ENCODE data around the gene EPX. TPM values are rescaled to one million over a fixed set of nuclear protein-coding genes. Genes with fewer than 3 reads are reported as not detected.

The EPX gene
- total RNA-seq, 6 experiments from 2014 or later = not detected

DNA sequence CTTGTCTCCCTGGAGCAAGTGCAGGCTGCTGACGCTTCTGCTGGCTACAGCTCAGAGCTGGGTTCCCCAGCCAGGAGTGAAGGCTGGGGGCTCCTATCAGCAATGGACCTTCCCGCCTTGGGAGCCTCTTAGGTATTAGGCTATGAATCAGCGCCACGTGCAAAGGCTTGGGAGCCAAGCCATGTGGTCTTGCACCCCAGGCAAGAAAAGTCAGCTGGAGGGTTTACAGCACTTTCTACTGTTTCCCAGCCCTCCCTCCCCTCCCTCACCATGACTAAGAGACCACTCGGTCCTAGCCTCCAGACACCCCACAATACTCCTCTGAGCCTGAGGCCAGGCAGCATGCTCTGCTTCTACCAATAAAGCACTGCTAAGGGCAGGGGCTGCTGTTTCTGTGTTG, 12.3 kb downstream of the EPX start:
- Mint-ChIP-seq H3K9me3 (no peaks in the 10 kb centered on the region), H3K36me3 (ENCODE audit: low read depth) (no peaks in the 10 kb centered on the region), H3K27me3 (ENCODE audit: insufficient read depth) (peaks cover 20% of the 10 kb centered on the region), H3K27ac (no peak overlapping the region), H3K4me1 (ENCODE audit: low read depth) (no peaks in the 10 kb centered on the region), H3K4me3 (no peak overlapping the region)
- TF ChIP-seq, protein P1, sequence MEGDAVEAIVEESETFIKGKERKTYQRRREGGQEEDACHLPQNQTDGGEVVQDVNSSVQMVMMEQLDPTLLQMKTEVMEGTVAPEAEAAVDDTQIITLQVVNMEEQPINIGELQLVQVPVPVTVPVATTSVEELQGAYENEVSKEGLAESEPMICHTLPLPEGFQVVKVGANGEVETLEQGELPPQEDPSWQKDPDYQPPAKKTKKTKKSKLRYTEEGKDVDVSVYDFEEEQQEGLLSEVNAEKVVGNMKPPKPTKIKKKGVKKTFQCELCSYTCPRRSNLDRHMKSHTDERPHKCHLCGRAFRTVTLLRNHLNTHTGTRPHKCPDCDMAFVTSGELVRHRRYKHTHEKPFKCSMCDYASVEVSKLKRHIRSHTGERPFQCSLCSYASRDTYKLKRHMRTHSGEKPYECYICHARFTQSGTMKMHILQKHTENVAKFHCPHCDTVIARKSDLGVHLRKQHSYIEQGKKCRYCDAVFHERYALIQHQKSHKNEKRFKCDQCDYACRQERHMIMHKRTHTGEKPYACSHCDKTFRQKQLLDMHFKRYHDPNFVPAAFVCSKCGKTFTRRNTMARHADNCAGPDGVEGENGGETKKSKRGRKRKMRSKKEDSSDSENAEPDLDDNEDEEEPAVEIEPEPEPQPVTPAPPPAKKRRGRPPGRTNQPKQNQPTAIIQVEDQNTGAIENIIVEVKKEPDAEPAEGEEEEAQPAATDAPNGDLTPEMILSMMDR (IDR thresholded peaks at IDR 0.05) = no peak
- DNase-seq = no peak

DNA sequence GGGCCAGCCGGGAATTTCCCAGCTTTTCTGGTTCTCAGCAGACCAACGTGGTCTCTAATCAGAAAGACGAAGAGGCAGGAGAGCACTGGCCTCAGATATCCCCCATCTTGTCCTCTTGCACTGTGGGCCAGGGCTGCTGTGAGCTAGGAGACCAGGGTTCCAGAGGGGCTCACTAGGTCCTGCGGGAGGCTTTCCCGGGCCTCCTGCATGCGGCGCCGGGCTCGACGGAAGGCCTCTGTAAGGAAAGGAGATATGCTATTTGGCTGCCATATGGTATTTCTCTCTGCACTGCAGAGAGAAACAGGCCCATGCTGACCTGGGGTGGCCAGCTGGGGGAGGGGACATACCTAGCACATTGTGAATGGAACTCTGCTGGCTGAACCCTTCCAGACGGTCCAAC, 13.4 kb downstream of the EPX start:
- Mint-ChIP-seq H3K27me3 (ENCODE audit: insufficient read depth) (peaks cover 11% of the 10 kb centered on the region), H3K4me3 (no peak overlapping the region), H3K9me3 (no peaks in the 10 kb centered on the region), H3K4me1 (ENCODE audit: low read depth) (no peaks in the 10 kb centered on the region), H3K36me3 (ENCODE audit: low read depth) (no peaks in the 10 kb centered on the region), H3K27ac (no peak overlapping the region)
- DNase-seq = no peak
- TF ChIP-seq, protein P1 (IDR thresholded peaks at IDR 0.05) = no peak

DNA sequence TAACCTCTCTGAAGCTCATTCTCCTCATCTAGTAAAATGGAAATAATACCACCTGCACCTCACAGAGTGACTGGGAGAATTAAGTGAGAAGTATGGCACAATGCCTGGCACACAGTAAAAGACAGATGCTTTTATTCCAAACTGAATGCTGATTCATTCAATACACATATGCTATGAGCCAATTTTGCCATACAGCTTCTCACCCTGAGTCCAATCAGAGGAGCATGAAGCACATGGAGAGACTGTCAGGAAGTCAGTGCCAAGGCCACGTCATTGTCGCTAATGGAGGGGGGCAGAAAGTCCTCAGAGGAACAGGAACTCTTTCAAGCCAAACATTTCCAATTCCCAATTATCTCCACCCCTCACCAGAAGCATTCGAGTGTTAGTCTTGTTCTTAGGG, 14.9 kb downstream of the EPX start:
- Mint-ChIP-seq H3K36me3 (ENCODE audit: low read depth) (no peaks in the 10 kb centered on the region), H3K27me3 (ENCODE audit: insufficient read depth) (peaks cover 8% of the 10 kb centered on the region), H3K9me3 (no peaks in the 10 kb centered on the region), H3K4me1 (ENCODE audit: low read depth) (no peaks in the 10 kb centered on the region), H3K4me3 (no peak overlapping the region), H3K27ac (no peak overlapping the region)
- DNase-seq = no peak
- TF ChIP-seq, protein P1 (IDR thresholded peaks at IDR 0.05) = no peak

DNA sequence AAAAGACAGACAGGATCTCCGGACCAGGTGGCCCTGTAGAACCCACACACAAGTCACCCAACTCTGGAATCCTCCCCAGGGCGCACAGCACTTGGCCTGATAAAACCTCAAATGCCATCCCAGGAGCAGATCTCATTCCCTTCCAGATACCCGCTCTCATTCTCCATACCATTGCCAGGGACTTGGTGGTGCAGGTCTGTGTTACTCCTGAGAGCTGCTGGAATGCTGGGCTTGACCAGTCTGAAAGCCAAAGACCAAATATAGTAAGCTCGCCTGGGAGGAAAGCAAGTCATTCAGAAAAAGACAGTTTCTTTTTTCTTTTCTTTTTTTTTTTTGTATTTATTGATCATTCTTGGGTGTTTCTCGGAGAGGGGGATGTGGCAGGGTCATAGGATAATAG, 15.8 kb downstream of the EPX start:
- Mint-ChIP-seq H3K27me3 (ENCODE audit: insufficient read depth) (peaks cover 3% of the 10 kb centered on the region), H3K27ac (no peak overlapping the region), H3K9me3 (no peaks in the 10 kb centered on the region), H3K4me1 (ENCODE audit: low read depth) (no peaks in the 10 kb centered on the region), H3K4me3 (no peak overlapping the region), H3K36me3 (ENCODE audit: low read depth) (no peaks in the 10 kb centered on the region)
- TF ChIP-seq, protein P1 (IDR thresholded peaks at IDR 0.05) = no peak
- no peak for DNase-seq

DNA sequence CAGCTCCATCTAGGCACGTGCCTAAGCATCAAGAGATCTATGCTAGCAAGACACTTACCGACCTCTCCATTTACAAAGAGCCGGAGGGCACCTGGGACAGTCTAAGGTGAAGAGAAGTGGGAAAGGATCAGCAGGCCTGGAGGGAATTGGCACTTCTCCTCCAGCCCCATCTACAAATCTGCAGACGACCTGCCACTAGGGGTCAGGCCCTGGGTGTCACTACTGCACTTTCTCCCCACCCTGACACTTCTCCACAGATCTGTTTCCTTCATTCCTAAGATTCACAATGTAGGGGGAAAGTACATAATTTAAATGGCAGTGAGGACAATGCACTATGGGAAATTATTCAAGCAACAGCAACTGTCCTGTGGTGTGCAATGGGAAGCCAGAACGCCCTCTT, 18.4 kb downstream of the EPX start:
- Mint-ChIP-seq H3K9me3 (no peaks in the 10 kb centered on the region), H3K4me1 (ENCODE audit: low read depth) (no peaks in the 10 kb centered on the region), H3K36me3 (ENCODE audit: low read depth) (no peaks in the 10 kb centered on the region), H3K27me3 (ENCODE audit: insufficient read depth) (no peaks in the 10 kb centered on the region; the same call in 1 of the 2 replicates), H3K27ac (no peak overlapping the region), H3K4me3 (no peak overlapping the region)
- DNase-seq = no peak
- TF ChIP-seq, protein P1 (IDR thresholded peaks at IDR 0.05) = peak; percentile 61

DNA sequence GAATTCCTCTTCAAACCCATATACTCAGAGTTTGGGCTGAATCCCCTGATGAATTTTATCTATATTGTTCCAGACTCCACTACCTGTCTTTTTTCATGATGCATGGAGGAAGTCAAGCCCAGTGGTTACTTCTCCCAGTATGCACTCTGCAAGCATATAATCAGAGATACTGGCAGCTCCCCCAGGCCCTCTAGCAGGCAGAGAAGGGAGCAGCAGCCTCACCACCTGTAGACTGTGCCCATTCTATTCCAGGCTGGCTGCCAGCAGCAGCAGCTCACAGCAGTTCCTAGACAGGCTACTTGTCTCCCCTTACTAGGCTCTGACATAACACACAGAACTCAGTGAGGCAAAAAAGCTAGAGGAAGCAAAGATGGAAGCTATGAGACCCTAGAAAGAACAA, 23.2 kb downstream of the EPX start:
- no peaks in the 10 kb centered on the region; the same call in 1 of the 2 replicates for H3K27me3 Mint-ChIP-seq (ENCODE audit: insufficient read depth)
- H3K4me1 Mint-ChIP-seq (ENCODE audit: low read depth) = peaks cover 12% of the 10 kb centered on the region
- H3K9me3 Mint-ChIP-seq = no peaks in the 10 kb centered on the region
- H3K36me3 Mint-ChIP-seq (ENCODE audit: low read depth) = no peaks in the 10 kb centered on the region
- TF ChIP-seq, protein P1 (IDR thresholded peaks at IDR 0.05) = no peak
- H3K4me3 Mint-ChIP-seq = no peak overlapping the region
- H3K27ac Mint-ChIP-seq = no peak overlapping the region
- no peak for DNase-seq
